K562 (cell line): ENCODE measurements around the gene SRGN. TPM values are rescaled to one million over a fixed set of nuclear protein-coding genes. Genes with fewer than 3 reads are reported as not detected.

Experiments
- ARID4B ChIP-seq: sonication (generic); formaldehyde crosslinking; IDR thresholded peaks from 2 replicates; pipeline ENCODE4 v1.8.0; 2022; ENCODE audit warnings: mild to moderate bottlenecking, missing genetic modification reagents
- BDP1 ChIP-seq: IDR thresholded peaks from 3 replicates; pipeline ENCODE4 v1.6.1; 2011; ENCODE audit not compliant: insufficient read length, insufficient read depth
- GATAD2B ChIP-seq: fragments of 450-650 bp; IDR thresholded peaks from 2 replicates; pipeline ENCODE4 v1.6.1; 2017; ENCODE audit warnings: mild to moderate bottlenecking, borderline replicate concordance
- GTF2B ChIP-seq: IDR thresholded peaks from 2 replicates; pipeline ENCODE4 v1.6.1; 2011; ENCODE audit not compliant: insufficient read length; ENCODE audit errors: extremely low read depth
- IFI16 ChIP-seq: fragments of 250-450 bp; sonication (Bioruptor Pico); IDR thresholded peaks from 2 replicates; pipeline ENCODE4 v2.1.2; 2022; ENCODE audit warnings: mild to moderate bottlenecking, inconsistent platforms
- NFRKB ChIP-seq: fragments of 450-650 bp; IDR thresholded peaks from 2 replicates; pipeline ENCODE4 v1.6.1; 2016; ENCODE audit warnings: low read depth
- POLR2AphosphoS5 ChIP-seq: IDR thresholded peaks from 2 replicates; pipeline ENCODE4 v1.6.1; 2011; ENCODE audit warnings: mild to moderate bottlenecking, low read depth, low read length, moderate library complexity; ENCODE audit not compliant: control insufficient read depth, insufficient read depth
- RREB1 ChIP-seq: fragments of 250-450 bp; sonication (Bioruptor Pico); IDR thresholded peaks from 2 replicates; pipeline ENCODE4 v1.4.0; 2020
- STAT6 ChIP-seq: sonication (generic); formaldehyde crosslinking; IDR thresholded peaks from 2 replicates; pipeline ENCODE4 v1.8.1; 2023; ENCODE audit warnings: mild to moderate bottlenecking, missing genetic modification reagents
- USF2 ChIP-seq: sonication (generic); formaldehyde crosslinking; IDR thresholded peaks from 2 replicates; pipeline ENCODE4 v1.5.0; 2020; ENCODE audit warnings: missing genetic modification reagents
- ZNF668 ChIP-seq: fragments of 250-450 bp; sonication (Bioruptor Pico); IDR thresholded peaks from 2 replicates; pipeline ENCODE4 v1.8.0; 2022; ENCODE audit warnings: mild to moderate bottlenecking, inconsistent platforms
- polyA plus RNA-seq, 8 experiments: library from polyadenylated mRNA; depleted of rRNA in 4 of 8; stranded (reverse) in 5 of 8; unstranded in 3 of 8; fragments of >200 nt; fragmentation: Nextera tagmentation in 2 of 8; fragmentation: Illumina TruSeq in 1 of 8; extraction: Ambion mirVana in 2 of 8; extraction: Trizol in 1 of 8; gene quantifications; 2 replicates each; pipeline versions ENCODE4 v1.2.1 to v1.2.3, GENCODE V29; 2011 to 2014; ENCODE audit warnings: inconsistent platforms in 1 of 8, missing spikeins in 1 of 8
- total RNA-seq, 7 experiments: library from RNA; depleted of rRNA in 6 of 7; stranded (reverse); fragments of >200 nt in 6 of 7; fragmentation: Illumina TruSeq in 2 of 7; extraction: Trizol in 2 of 7; gene quantifications; 2 replicates each; pipeline versions ENCODE4 v1.2.1 to v1.2.3, GENCODE V29; 2011 to 2021; ENCODE audit warnings: low replicate concordance in 1 of 7

SRGN gene
- total and polyA plus RNA-seq, 9 of the 15 experiments (the other 6 are each of a cell fraction or from before 2014, with no cell fraction given): 136 to 304 (median 180) TPM

GRCh38 chr10:69123747-69124562 lies 36.1 kb downstream of the SRGN start, which contains the start of gene VPS26A (continued):
- peak; percentile 52; the same call in 1 of the 2 replicates for TF ChIP-seq RREB1 (CRISPR knock-in tag)
- TF ChIP-seq ARID4B (CRISPR knock-in tag): no peak; the same call in 1 of the 2 replicates
- TF ChIP-seq ZNF668: no peak
- peak; percentile 99 for TF ChIP-seq USF2 (CRISPR knock-in tag)
- no peak for TF ChIP-seq IFI16 (CRISPR knock-in tag)
- TF ChIP-seq GTF2B: no peak
- TF ChIP-seq POLR2AphosphoS5: peak; percentile 95
- TF ChIP-seq STAT6 (CRISPR knock-in tag): no peak; the same call in 1 of the 2 replicates
- TF ChIP-seq GATAD2B: peak; percentile 93
- peak; percentile 57; the same call in 1 of the 2 replicates for TF ChIP-seq NFRKB
- TF ChIP-seq BDP1: no peak
